Urothelium cell line (cell line): ENCODE results near the gene ATP2B2.

ENCODE experiments used
- DNase-seq: peaks from one replicate; pipeline ENCODE4 v3.0.0; 2011; ENCODE audit warnings: low spot score, mixed read lengths
- FAIRE-seq: peaks from 2 replicates; lab custom pipeline; 2011; peaks lifted over from hg19 to GRCh38; lab: Jason Lieb, UNC

Gene ATP2B2

DNA sequence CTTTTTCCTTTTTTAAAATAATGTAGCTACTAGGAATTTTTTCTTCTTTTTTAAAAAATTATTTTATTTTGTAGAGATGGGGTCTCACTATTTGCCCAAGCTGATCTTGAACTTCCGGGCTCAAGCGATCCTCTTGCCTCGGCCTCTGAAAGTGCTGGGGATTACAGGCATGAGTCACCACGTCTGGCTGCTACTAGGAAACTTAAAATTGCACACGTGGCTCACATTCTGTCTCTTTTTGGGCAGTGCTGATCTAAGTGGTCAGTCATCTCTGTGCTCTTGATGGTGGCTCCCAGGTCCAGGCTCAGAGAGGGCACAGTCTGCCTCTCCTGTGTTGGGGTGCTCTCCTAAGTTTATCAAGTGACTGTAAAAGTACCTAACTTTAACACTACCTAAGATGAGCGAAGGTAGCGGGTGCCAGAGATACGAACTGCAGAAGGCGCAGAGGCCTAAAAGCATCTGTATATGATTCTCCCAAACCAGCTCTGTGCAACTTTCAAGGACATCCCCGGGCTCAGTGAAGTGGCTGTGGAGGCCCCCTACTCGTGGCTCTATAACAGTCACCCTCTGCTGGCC is 131.6 kb downstream of the ATP2B2 start:
- DNase-seq (peak; percentile 60), FAIRE-seq (no peak)

- DNase-seq: no peak
Measured at GRCh38 chr3:10371789-10372188, 133.6 kb downstream of the ATP2B2 start.

DNA sequence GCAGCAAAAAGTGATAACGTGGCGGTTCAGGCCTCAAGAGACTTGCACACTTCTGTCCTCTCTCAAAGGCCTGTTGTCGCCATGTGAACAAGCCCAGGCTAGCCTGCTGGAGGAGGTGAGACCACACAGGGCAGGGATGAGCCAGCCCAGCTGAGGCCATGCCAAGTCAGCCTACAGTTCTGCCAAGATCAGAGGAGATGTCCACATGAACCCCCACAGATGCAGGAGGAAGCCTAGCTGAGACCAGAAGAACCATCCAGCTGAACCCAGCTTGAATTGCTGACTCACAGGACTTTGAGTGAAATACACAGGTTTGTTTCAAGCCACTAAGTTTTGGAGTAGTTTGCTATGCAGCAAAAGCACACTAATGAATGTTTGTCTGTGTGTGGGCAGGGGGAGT is 134.2 kb downstream of the ATP2B2 start:
- DNase-seq (no peak), FAIRE-seq (no peak)

More at GRCh38 chr3:10371789-10372188, 133.6 kb downstream of the ATP2B2 start:
- no peak for FAIRE-seq

- FAIRE-seq (peak; percentile 78), DNase-seq (peak; percentile 46)
Measured at GRCh38 chr3:10370429-10370828, 135.0 kb downstream of the ATP2B2 start.

GRCh38 chr3:10368512-10368911 is 136.9 kb downstream of the ATP2B2 start:
- DNase-seq (no peak), FAIRE-seq (peak; percentile 91)

DNA sequence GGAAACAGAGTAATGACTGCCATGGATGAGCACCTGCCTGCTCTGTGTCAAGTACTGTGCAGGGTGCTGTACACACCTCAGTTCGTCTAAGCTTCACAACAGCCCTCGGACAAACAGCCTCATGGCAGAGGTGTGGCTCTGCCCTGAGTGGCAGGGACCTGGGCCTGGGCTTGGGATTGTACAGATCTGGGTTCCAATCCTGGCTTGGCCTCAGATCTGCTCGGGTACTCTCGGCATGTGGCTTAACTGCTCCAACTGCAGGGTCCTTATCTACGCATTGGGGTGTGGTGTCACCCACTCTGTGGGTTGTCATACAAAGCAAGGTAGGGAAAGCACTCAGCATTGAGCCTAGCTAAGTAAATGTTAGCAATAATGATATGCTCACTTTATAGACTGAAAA is 137.9 kb downstream of the ATP2B2 start:
- no peak for DNase-seq
- peak; percentile 84 for FAIRE-seq

DNA sequence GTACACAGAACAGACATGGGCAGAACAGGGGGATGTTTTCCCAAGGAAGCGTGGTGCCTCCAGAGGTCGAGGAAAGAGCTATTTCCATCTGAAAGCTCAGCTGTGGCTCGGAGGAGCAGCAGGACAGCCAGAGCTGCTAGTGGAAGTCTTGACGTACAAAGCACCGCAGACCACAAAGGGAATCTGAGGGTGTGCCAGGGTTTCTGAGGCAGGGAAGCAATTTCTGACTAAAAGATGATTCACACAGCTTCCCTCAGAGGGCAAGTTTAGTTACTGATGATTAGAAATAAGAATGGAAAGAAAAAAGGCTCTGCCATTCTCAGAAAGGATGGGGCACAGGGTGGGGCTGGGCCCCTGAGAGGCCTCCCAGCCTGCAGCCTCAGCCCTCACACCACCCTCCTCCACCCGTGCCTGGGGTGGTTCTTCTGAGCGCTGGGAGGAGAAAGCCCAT is 138.7 kb downstream of the ATP2B2 start:
- FAIRE-seq: peak; percentile 61
- peak; percentile 94 for DNase-seq

- DNase-seq (no peak), FAIRE-seq (no peak)
Measured at GRCh38 chr3:10365791-10366190, 139.6 kb downstream of the ATP2B2 start.

- DNase-seq (no peak), FAIRE-seq (no peak)
Measured at GRCh38 chr3:10365316-10365715, 140.1 kb downstream of the ATP2B2 start.

GRCh38 chr3:10364806-10365205 is 140.6 kb downstream of the ATP2B2 start:
- FAIRE-seq: no peak

GRCh38 chr3:10363935-10364334 is 141.5 kb downstream of the ATP2B2 start:
- no peak for DNase-seq
- FAIRE-seq: no peak

More at GRCh38 chr3:10364806-10365205, 140.6 kb downstream of the ATP2B2 start:
- no peak for DNase-seq

GRCh38 chr3:10361375-10361774 is 144.0 kb downstream of the ATP2B2 start:
- FAIRE-seq: no peak
- DNase-seq: no peak

DNA sequence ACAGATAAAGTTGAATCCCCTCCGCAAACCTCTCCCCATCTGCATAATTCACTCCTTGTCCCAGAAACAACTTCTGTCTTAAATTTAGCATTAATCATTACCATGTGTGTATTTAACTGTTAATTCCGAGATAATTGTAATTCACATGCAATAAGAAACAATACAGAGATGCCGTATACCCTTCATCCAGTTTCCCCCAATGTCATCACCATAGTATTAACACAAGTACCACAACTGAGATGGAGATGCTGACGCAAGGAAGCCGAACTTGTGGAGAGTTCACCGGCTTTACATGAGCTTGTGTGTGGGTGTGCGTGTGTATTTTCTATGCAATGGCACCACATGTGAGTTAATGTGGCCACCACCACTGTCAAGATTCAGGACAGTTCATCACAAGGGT is 144.9 kb downstream of the ATP2B2 start:
- FAIRE-seq (no peak), DNase-seq (no peak)

GRCh38 chr3:10359761-10360161 is 145.6 kb downstream of the ATP2B2 start:
- no peak for DNase-seq
- no peak for FAIRE-seq

DNA sequence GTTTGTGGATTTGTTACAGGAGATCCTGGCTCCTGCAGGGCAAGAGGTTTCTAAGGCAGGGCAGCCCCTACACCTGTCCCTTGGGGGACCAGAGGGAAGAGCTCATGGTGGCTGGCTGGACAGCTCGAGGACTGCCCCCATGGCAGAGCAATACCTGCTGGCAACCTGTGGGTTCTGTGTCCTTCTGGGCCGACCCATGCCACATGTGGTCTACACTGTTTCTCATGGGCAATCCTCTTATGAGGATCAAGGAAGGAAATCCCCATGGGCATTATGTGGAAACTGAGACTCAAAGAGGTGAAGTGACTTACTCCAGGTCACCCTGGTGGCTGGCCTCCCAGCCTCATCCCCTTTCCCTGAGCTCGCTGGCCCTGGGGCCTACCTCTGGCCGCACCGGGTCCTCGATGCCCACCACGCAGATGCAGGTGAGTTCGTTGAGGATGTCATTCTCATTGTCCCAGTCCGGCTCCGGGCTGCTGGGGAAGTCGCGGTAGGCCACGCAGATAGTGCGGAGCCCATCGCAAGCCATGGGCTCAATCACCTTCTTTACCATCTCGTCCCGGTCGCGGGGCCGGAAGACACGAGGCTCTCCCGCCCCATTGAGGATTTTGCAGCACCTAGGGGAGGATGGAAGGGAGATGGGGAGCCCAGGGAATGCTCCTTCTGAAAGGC is 146.9 kb downstream of the ATP2B2 start:
- DNase-seq (no peak), FAIRE-seq (no peak)

DNA sequence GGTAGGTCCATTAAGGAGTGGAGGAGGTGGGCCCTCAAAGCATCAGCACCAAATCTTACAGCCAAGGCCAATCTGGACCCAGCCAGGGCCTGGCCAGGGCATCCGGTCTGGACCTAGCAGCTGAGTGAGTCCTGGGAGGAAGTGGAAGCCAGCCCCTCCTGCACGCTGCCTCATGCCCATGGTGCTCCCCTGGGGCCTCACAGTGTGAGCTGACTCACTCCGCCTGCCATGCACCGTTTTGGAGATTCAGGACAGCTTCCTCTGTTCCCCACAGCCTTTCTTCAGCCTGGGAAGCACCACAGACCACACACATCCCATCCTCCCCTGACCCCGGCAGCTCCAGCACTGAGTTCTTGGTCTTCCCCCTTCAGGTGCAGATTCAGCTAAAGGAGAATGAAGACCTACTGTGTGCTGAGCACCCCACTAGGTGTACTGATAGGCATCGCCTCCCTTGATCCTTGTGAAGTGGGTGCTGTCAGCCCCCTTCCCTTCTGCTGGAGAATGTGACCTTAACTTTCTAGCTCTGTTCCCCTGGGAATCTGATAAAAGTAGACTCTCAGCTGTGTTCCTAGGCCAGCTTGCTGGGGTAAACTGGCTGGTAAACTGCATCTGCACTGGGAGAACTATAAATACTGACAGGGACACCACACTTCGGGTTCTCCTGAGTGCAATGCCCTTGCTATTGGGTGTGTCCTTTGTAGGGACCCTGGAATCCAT is 147.6 kb downstream of the ATP2B2 start:
- peak; percentile 78 for DNase-seq
- FAIRE-seq: peak; percentile 32

- DNase-seq (no peak), FAIRE-seq (no peak)
Measured at GRCh38 chr3:10357095-10357494, 148.3 kb downstream of the ATP2B2 start.

DNA sequence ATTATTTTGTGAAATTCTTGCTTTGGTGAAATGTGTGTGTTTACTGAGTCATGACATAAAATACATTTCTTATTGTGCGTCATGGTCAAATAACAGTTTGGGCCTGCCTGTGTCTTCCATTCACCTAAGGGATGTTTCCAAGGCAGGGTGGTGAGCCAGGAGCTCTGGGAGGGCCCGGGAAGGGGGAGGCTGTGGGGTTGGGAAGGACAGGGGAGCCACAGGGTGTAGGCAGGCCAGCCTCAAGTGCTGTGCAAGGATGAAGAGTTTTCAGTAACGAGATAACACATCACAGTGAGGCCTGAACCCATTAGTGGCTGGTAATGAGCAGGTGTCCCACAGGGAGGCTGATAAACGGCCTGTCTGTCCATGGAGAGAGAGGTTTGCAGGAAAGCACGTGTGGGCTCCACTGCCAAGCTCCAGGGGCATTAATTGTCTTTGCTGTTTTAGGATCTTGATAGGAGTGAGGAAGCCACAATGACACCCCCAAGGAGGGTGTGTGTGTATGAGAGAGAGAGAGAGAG is 148.9 kb downstream of the ATP2B2 start:
- DNase-seq: no peak

DNA sequence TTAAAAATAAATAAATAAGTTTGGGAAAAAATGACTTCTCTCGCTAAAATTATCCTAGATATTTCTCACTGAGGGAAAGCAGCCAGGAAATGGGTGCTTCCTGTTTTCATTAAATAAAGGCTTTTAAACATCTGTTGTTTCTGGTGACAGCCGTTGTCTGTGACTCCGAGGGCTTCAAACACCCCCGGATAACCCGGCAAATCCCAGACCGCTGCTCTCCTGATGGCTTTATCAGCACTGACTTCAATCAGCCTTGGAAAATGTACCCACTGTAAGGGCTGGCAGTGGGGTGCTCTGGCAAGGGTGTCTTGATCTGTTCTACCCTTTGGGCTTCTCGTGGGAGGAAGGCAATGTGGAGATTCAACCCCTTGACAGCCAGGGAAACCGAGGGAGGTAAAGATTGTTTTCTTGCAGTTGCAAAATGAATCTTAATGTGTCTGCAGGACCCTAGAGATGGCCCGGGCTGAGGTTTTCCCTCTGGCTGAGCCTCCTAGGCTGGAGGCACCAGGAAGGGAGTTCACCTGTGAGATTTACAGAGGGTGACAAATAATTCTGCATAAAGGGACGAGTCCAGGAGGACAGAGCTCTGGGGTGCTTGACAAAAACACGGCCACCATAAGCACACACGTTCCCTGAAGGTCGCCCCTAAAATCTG is 150.9 kb downstream of the ATP2B2 start:
- no peak for FAIRE-seq
- DNase-seq: no peak

More for the DNA sequence above, 148.9 kb downstream of the ATP2B2 start:
- FAIRE-seq: no peak

GRCh38 chr3:10353661-10354360 is 151.6 kb downstream of the ATP2B2 start:
- FAIRE-seq (no peak), DNase-seq (no peak)

GRCh38 chr3:10353160-10353559 is 152.2 kb downstream of the ATP2B2 start:
- no peak for FAIRE-seq
- DNase-seq: no peak
